ENCODE results near the gene RAPGEF4. TPM values are rescaled to one million over a fixed set of nuclear protein-coding genes. Genes with fewer than 3 reads are reported as not detected.
"Not testable (repeated sequence)": the region's sequence is repeated elsewhere in the genome, so short reads cannot be mapped to it uniquely, and the experiment has no call there.

RAPGEF4 gene
- total and polyA plus RNA-seq, 2 of the 8 experiments (the other 6 are each of a cell fraction or from before 2014, with no cell fraction given), result 1.2 to 2.6 TPM

- whole genome bisulfite sequencing, 2 experiments (ENCODE audit: extremely low coverage in 1 of 2, insufficient coverage in 1 of 2, insufficient read length in 1 of 2, insufficient replicate concordance in 2 of 2, low coverage in 1 of 2, low lambda C conversion rate in 2 of 2, missing lambda C conversion rate in 1 of 2), result 79% methylated on average over 2 of the region's 2 CpGs; no CpG with 5 or more reads in 1 of the 2 experiments
- not testable (repeated sequence) for FAIRE-seq
Observed at GRCh38 chr2:173038257-173038656, 302.6 kb downstream of the RAPGEF4 start.

More at GRCh38 chr2:173038257-173038656, 302.6 kb downstream of the RAPGEF4 start:
- H3K27me3 ChIP-seq (replicated peaks in 1 of 4; ENCODE audit: control insufficient read depth in 3 of 4, extremely low read depth in 1 of 4, insufficient read depth in 3 of 4, low read length in 3 of 4); H3K4me2 ChIP-seq (ENCODE audit: insufficient read depth in 1 of 2, low read depth in 2 of 2, low read length in 2 of 2); H3K36me3 ChIP-seq (ENCODE audit: control insufficient read depth in 2 of 4, insufficient read depth in 4 of 4, low read length in 3 of 4); H2BK120ac ChIP-seq (replicated peaks; ENCODE audit: low read depth, low read length); H3K79me1 ChIP-seq (ENCODE audit: low read depth, low read length); H3K18ac ChIP-seq (ENCODE audit: extremely low read depth, low read length); H3K56ac ChIP-seq (replicated peaks; ENCODE audit: insufficient read length, low read depth, low read length); H2BK20ac ChIP-seq (ENCODE audit: low read length); H2BK12ac ChIP-seq (ENCODE audit: low read depth, low read length); H2BK5ac ChIP-seq (ENCODE audit: low read depth, low read length); H3K23me2 ChIP-seq (ENCODE audit: low read depth, low read length); H3K9ac ChIP-seq (replicated peaks in 1 of 4; ENCODE audit: extremely low read depth in 1 of 4, low read depth in 3 of 4, low read length in 3 of 4); H3K79me2 ChIP-seq (ENCODE audit: control insufficient read depth in 1 of 2, insufficient read depth in 2 of 2, low read length in 2 of 2); H2AK5ac ChIP-seq (ENCODE audit: low read depth, low read length); H4K91ac ChIP-seq (replicated peaks; ENCODE audit: insufficient read length, low read length); H3K27ac ChIP-seq (ENCODE audit: low read depth, low read length); H3K4me1 ChIP-seq (replicated peaks in 1 of 4; ENCODE audit: control insufficient read depth in 3 of 4, insufficient read depth in 4 of 4, low read length in 3 of 4); H3K23ac ChIP-seq (ENCODE audit: insufficient read length); H4K8ac ChIP-seq (ENCODE audit: extremely low read depth, insufficient read depth, low read length); H2AFZ ChIP-seq (ENCODE audit: low read length); H2BK15ac ChIP-seq (ENCODE audit: low read length); H3K4me3 ChIP-seq (ENCODE audit: extremely low read depth in 1 of 4, insufficient read depth in 2 of 4, low read depth in 3 of 4, low read length in 4 of 4); H4K20me1 ChIP-seq (replicated peaks in 1 of 2; ENCODE audit: control insufficient read depth in 1 of 2, insufficient read depth in 2 of 2, low read length in 2 of 2); H4K5ac ChIP-seq (ENCODE audit: insufficient read length, low read depth, low read length); H3K14ac ChIP-seq (ENCODE audit: insufficient read length); H3K4ac ChIP-seq (replicated peaks; ENCODE audit: insufficient read length, low read depth, low read length); H3K9me3 ChIP-seq (ENCODE audit: insufficient read depth in 2 of 2, low read depth in 1 of 2, low read length in 1 of 2); DNase-seq (ENCODE audit: low read depth in 1 of 2, low spot score in 2 of 2); POLR2A ChIA-PET (ENCODE audit: partially characterized antibody): not testable (repeated sequence)
- CTCF ChIA-PET (ENCODE audit: partially characterized antibody), result interaction anchor here (0.6 to 2.1 kb wide), 6 partner anchors 11 to 362 kb away, joined by 3 to 11 read pairs (median 4); no protein-coding TSS in a partner anchor

All from H1 (cell line).